HL-60/S4 (cell line): Measurements from ENCODE around the gene CSTPP1.
"Not testable (repeated sequence)": the region's sequence is repeated elsewhere in the genome, so short reads cannot be mapped to it uniquely, and the experiment has no call there.

Source experiments
- in situ Hi-C: fragments of 300-500 bp; cut with MboI; formaldehyde crosslinking; loops from 2 replicates; pipeline ENCODE4 v1.14.3; 2022; ENCODE audit warnings: low sequenced_read_pairs

CSTPP1 gene

DNA sequence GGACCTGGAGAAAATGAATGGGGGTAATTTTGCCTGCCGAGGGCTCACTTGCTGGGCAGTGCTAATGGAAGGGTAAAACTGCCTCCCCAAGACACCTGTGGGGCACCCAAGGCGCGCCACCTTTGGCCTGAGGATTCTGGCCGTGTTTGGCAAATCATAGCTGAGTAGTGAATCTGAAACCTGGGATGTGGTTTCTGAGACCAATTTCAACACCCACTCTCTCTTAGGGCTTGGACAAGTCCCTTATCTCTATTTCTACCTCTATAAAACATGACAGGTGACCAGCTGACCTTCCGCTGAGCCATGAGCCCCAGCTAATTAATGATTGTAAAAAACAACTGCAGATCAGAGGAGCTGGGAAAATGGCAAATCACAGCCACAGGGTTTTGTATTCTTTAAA, 251.2 kb downstream of the CSTPP1 start:
- in situ Hi-C loops, result no loop called here

DNA sequence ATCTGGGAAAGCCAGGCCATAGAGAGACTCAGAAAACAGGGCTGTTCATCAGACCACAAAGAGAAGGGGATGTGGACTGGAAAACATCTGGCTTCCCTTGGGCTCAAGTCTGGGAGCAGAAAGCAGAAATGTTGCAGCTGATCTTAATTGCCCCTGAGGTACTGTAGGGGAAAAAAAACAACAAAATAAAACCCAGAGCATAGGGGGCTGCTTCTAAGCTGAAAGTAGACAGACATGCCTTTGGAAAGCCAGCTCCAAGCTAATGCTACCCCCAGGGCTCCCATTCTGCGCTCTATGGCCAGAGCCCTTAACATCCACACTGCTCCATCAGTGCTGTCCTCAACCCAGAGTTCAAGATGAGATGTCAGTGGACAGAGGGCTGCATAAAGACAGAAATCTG, 251.7 kb downstream of the CSTPP1 start:
- in situ Hi-C loops, result no loop called here

- in situ Hi-C loops, result no loop called here
These were observed 252.7 kb downstream of the CSTPP1 start for GRCh38 chr11:47189100-47189834.

GRCh38 chr11:47191137-47191536, 254.6 kb downstream of the CSTPP1 start:
- in situ Hi-C loops, result not testable (repeated sequence)

DNA sequence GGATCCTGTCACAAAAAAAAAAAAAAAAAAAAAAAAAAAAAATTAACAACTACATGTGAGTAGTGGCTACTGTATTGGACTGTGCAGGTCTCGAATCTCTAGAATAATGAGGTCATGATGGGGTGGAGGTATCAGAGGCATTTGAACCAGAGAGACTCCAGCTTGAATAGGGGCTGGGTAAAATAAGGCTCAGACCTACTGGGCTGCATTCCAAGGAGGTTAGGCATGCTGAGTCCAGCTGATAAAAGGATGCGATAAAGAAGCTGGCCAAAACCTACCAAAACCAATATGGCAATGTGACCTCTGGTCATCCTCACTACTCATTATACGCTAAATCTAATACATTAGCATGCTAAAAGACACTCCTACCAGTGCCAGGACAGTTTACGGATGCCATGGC, 255.6 kb downstream of the CSTPP1 start:
- in situ Hi-C loops, result no loop called here

GRCh38 chr11:47198161-47198560, 261.6 kb downstream of the CSTPP1 start:
- in situ Hi-C loops, result not testable (repeated sequence)

- in situ Hi-C loops, result no loop called here
These were observed 264.5 kb downstream of the CSTPP1 start for GRCh38 chr11:47201015-47201414.

DNA sequence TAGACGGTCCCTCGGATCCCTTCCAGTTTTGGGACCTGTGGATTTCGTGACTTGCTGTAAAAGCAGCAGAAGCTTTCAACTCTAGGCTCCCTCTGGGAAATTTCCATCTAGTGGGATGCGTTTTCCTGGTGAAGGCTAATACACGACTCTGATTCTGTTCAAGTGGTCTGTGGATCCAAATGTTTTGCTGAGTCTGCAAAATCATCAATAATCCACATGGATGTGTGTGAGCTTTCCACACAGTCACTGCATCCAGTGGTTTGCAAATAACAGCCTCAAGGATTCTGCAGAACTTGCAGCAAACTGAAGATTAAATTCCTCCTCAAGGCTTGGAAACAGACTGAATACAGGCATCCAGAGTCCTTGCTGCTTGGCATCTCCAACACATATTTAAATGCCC, 266.0 kb downstream of the CSTPP1 start:
- in situ Hi-C loops, result no loop called here

DNA sequence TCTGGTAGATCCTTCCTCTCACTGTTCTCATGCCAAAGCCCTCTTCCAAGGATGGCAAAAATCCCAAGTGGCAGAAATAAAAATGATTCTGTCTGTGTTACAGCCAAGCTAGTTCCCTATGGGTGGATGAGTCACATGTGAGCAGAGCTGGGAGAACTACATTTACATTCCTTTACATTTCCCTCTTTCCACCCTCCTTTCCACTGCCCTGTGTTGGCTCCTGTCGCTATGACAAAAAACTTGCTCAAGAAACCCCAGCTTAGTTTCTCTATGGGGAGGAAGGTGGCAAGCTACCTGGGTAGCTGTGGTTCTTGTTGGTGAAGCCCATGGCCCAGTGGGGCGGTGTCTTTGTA, 268.1 kb downstream of the CSTPP1 start:
- in situ Hi-C loops, result no loop called here

DNA sequence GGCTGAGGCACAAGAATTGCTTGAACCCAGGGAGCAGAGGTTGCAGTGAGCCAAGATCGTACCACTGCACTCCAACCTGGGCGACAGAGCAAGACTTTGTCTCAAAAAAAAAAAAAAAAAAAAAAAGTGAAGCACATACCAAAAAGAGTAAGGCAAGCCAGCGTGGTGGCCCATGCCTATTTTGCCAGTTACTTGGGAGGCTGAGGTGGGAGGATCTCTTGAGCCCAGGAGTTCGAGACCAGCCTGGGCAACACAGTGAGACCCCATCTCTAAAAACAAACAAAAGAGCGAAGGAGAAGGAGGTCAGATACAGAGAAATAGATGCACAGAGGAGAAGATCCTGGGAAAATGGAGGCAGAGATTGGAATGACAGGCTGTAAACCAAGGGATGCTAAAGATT, 270.0 kb downstream of the CSTPP1 start:
- in situ Hi-C loops, result not testable (repeated sequence)

DNA sequence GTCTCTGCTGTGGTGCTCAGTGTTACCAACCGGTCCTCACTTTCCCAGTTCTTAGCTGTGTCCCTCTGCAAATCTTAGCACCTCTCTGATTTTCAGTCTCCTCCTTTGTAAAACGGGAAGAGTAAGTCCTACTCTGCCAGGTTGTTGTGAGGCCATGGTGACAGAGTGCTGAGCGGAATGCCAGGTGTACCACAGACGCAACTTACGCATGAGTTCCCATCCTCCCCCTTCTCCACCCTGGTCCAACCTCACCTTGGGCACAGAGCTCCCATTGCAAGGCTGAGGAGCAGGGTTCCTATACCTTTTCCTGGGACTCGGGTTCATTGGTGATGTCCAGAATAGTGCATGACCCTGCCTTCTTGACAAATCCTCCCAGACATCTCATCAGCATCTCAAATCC, 270.9 kb downstream of the CSTPP1 start:
- in situ Hi-C loops, result no loop called here

DNA sequence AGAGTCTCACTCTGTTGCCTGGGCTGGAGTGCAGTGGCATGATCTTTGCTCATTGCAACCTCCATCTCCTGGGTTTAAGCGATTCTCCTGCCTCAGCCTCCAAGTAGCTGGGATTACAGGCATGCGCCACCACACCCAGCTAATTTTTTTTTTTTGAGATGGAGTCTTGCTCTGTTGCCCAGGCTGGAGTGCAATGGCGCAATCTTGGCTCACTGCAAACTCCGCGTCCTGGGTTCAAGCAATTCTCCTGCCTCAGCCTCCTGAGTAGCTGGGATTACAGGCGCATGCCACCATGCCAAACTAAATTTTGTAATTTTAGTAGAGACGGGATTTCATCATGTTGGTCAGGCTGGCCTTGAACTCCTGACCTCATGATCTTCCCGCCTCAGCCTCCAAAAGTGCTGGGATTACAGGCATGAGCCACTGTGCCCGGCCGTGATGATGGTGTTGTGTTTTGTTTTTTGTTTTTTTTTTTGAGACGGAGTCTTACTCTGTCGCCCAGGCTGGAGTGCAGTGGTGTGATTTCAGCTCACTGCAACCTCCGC, 271.5 kb downstream of the CSTPP1 start:
- in situ Hi-C loops, result not testable (repeated sequence)

GRCh38 chr11:47208628-47209027, 272.1 kb downstream of the CSTPP1 start:
- in situ Hi-C loops, result no loop called here
